Keratinocyte (primary cell): ENCODE measurements around the gene CFP. TPM values are rescaled to one million over a fixed set of nuclear protein-coding genes. Genes with fewer than 3 reads are reported as not detected.

Experiments
- DNase-seq: peaks from one replicate; pipeline ENCODE4 v3.0.0-alpha.2; 2011; ENCODE audit warnings: low read depth, missing footprints, low spot score
- FAIRE-seq: peaks from 2 replicates; lab custom pipeline; 2011; peaks lifted over from hg19 to GRCh38; lab: Jason Lieb, UNC
- H2AFZ ChIP-seq: 2 replicates; pipeline ENCODE4 v1.6.0; 2012; ENCODE audit warnings: low read length, control low read depth, inconsistent platforms; ENCODE audit not compliant: control insufficient read depth
- H3K27ac ChIP-seq: 2 replicates; pipeline ENCODE4 v1.5.1; 2011; ENCODE audit warnings: low read length; ENCODE audit not compliant: control insufficient read depth, insufficient read depth
- H3K27me3 ChIP-seq: 3 replicates; pipeline ENCODE4 v1.6.0; 2011; ENCODE audit warnings: low read length; ENCODE audit not compliant: control insufficient read depth, insufficient read depth; ENCODE audit errors: extremely low read depth
- H3K36me3 ChIP-seq, 2 experiments: 2 replicates in 1 of 2; 3 replicates in 1 of 2; pipeline ENCODE4 v1.5.1; 2011; ENCODE audit warnings: low read length in 2 of 2, mild to moderate bottlenecking in 1 of 2; ENCODE audit not compliant: control insufficient read depth in 2 of 2, insufficient read depth in 2 of 2; ENCODE audit errors: extremely low read depth in 1 of 2
- H3K4me1 ChIP-seq: 3 replicates; pipeline ENCODE4 v1.5.1; 2011; ENCODE audit warnings: low read length; ENCODE audit not compliant: control insufficient read depth, insufficient read depth; ENCODE audit errors: extremely low read depth
- H3K4me2 ChIP-seq: 3 replicates; pipeline ENCODE4 v1.6.0; 2011; ENCODE audit warnings: low read depth, low read length; ENCODE audit not compliant: control insufficient read depth, insufficient read depth; ENCODE audit errors: extremely low read depth
- H3K4me3 ChIP-seq, 3 experiments: fragments of 200-600 bp in 1 of 3; sonication (generic) in 1 of 3; 2 replicates in 2 of 3; 3 replicates in 1 of 3; pipeline ENCODE4 v1.5.1; 2011 to 2016; ENCODE audit warnings: low read length in 3 of 3, mild to moderate bottlenecking in 3 of 3, control low read depth in 2 of 3, inconsistent platforms in 1 of 3, low read depth in 1 of 3, mixed read lengths in 1 of 3, mixed run types in 1 of 3, moderate library complexity in 1 of 3; ENCODE audit not compliant: control insufficient read depth in 2 of 3, insufficient read depth in 2 of 3; ENCODE audit errors: extremely low read depth in 1 of 3
- H3K79me2 ChIP-seq: 2 replicates; pipeline ENCODE4 v1.6.0; 2012; ENCODE audit warnings: low read length; ENCODE audit not compliant: control insufficient read depth, insufficient read depth
- H3K9ac ChIP-seq: 3 replicates; pipeline ENCODE4 v1.6.0; 2011; ENCODE audit warnings: low read length; ENCODE audit not compliant: control insufficient read depth, insufficient read depth; ENCODE audit errors: extremely low read depth
- H3K9me1 ChIP-seq: 3 replicates; pipeline ENCODE4 v1.6.0; 2011; ENCODE audit warnings: low read length; ENCODE audit not compliant: control insufficient read depth, insufficient read depth; ENCODE audit errors: extremely low read depth
- H3K9me3 ChIP-seq: 2 replicates; pipeline ENCODE4 v1.5.1; 2012; ENCODE audit warnings: low read depth, low read length; ENCODE audit not compliant: control insufficient read depth
- H4K20me1 ChIP-seq: 3 replicates; pipeline ENCODE4 v1.6.0; 2011; ENCODE audit warnings: low read length; ENCODE audit not compliant: control insufficient read depth, insufficient read depth; ENCODE audit errors: extremely low read depth
- CTCF ChIP-seq, 3 experiments: IDR thresholded peaks in 1 of 3; conservative IDR thresholded peaks in 1 of 3; optimal IDR thresholded peaks in 1 of 3; 2 replicates in 2 of 3; 3 replicates in 1 of 3; pipeline versions ENCODE3 to v1.5.1; 2011; ENCODE audit warnings: low read length in 3 of 3, mild to moderate bottlenecking in 3 of 3, moderate library complexity in 2 of 3, control low read depth in 1 of 3, inconsistent platforms in 1 of 3; ENCODE audit not compliant: insufficient read depth in 2 of 3; ENCODE audit errors: extremely low read depth in 1 of 3
- EZH2 ChIP-seq: IDR thresholded peaks from one replicate; pipeline ENCODE4 v1.6.1; 2012; ENCODE audit warnings: inconsistent platforms, mild to moderate bottlenecking, low read length, moderate library complexity
- dilution Hi-C: fragments of 300-500 bp; cut with MboI; formaldehyde crosslinking; loops from one replicate; pipeline ENCODE4 v1.7.0; 2020; ENCODE audit warnings: low sequenced_read_pairs; ENCODE audit not compliant: extremely low pct_ligation_motif_present
- polyA plus RNA-seq, 5 experiments: library from polyadenylated mRNA; depleted of rRNA in 3 of 5; stranded (reverse) in 3 of 5; stranded (forward) in 1 of 5; unstranded in 1 of 5; fragments of >200 nt; gene quantifications; 1 replicate in 1 of 5; 2 replicates in 3 of 5; 3 replicates in 1 of 5; pipeline versions ENCODE4 v1.2.1 to v1.2.3, GENCODE V29; 2011 to 2012; ENCODE audit warnings: missing spikeins in 2 of 5, low read depth in 1 of 5, low replicate concordance in 1 of 5

Gene CFP
- polyA plus RNA-seq, 1 donor (not counting 4 experiments of a cell fraction or from before 2014, with no cell fraction given), result 0.04 TPM

- no peak for DNase-seq
- no peak for FAIRE-seq
- H3K9me3 ChIP-seq, result peaks cover 2% of the 10 kb centered on the region
- H3K4me3 ChIP-seq, result no peak overlapping the region
- H3K9me1 ChIP-seq, result no peaks in the 10 kb centered on the region
- H3K36me3 ChIP-seq, result peaks cover 2 to 19% of the 10 kb centered on the region in 2 experiments
- no peak overlapping the region for H3K27ac ChIP-seq
- dilution Hi-C loops, result no loop called here
- no peaks in the 10 kb centered on the region for H4K20me1 ChIP-seq
- no peak for TF ChIP-seq CTCF (optimal IDR thresholded peaks at IDR 0.05 in 1 of 3, IDR thresholded peaks at IDR 0.05 in 1 of 3, conservative IDR thresholded peaks at IDR 0.05 in 1 of 3; ENCODE audit: extremely low read depth in 1 of 3, insufficient read depth in 2 of 3, low read length in 3 of 3)
- TF ChIP-seq EZH2, result no peak
- no peaks in the 10 kb centered on the region for H3K4me1 ChIP-seq
- H3K79me2 ChIP-seq, result no peaks in the 10 kb centered on the region
- H2AFZ ChIP-seq, result no peak overlapping the region
- H3K9ac ChIP-seq, result no peak overlapping the region
- H3K27me3 ChIP-seq, result no peaks in the 10 kb centered on the region
- H3K4me2 ChIP-seq, result no peak overlapping the region
Measured at GRCh38 chrX:47638816-47639215, 9.1 kb upstream of the CFP start.

- dilution Hi-C loops, result no loop called here
- H4K20me1 ChIP-seq, result no peaks in the 10 kb centered on the region
Measured at GRCh38 chrX:47637546-47638195, 7.9 kb upstream of the CFP start.

More at GRCh38 chrX:47637546-47638195, 7.9 kb upstream of the CFP start:
- Histone ChIP-seq H3K4me3 (no peak overlapping the region), H3K9me3 (peaks cover 2% of the 10 kb centered on the region), H3K79me2 (no peaks in the 10 kb centered on the region), H3K4me2 (no peak overlapping the region), H2AFZ (no peak overlapping the region), H3K36me3 (peaks cover 2 to 19% of the 10 kb centered on the region in 2 experiments), H3K4me1 (no peaks in the 10 kb centered on the region), H3K9ac (no peak overlapping the region), H3K27ac (no peak overlapping the region), H3K9me1 (no peaks in the 10 kb centered on the region), H3K27me3 (no peaks in the 10 kb centered on the region)
- TF ChIP-seq EZH2, result no peak
- no peak for TF ChIP-seq CTCF (optimal IDR thresholded peaks at IDR 0.05 in 1 of 3, IDR thresholded peaks at IDR 0.05 in 1 of 3, conservative IDR thresholded peaks at IDR 0.05 in 1 of 3; ENCODE audit: extremely low read depth in 1 of 3, insufficient read depth in 2 of 3, low read length in 3 of 3)
- FAIRE-seq, result no peak
- no peak for DNase-seq
